ENCODE data around the gene IFT81. TPM values are rescaled to one million over a fixed set of nuclear protein-coding genes. Genes with fewer than 3 reads are reported as not detected.

IFT81 gene
- polyA plus RNA-seq, 1 of the 3 experiments (the other 2 are of a cell fraction) = 7.9 TPM

GRCh38 chr12:110217996-110218674 is 94.0 kb downstream of the IFT81 start:
- POLR2A ChIA-PET = no interaction called here
- H3K79me2 ChIP-seq (ENCODE audit: insufficient read depth) = no peaks in the 10 kb centered on the region
- no peak overlapping the region for H3K4me3 ChIP-seq (ENCODE audit: low read depth in 2 of 2, low read length in 1 of 2)
- no peaks in the 10 kb centered on the region for H3K9me2 ChIP-seq
- no peak overlapping the region for H3K27ac ChIP-seq (ENCODE audit: low read depth in 2 of 2, low read length in 1 of 2)
- no peak overlapping the region for H3K4me2 ChIP-seq
- DNase-seq = no peak
- CTCF ChIA-PET = no interaction called here
- peaks cover 4 to 30% of the 10 kb centered on the region in 2 experiments for H3K36me3 ChIP-seq (replicated peaks in 1 of 2; ENCODE audit: control insufficient read depth in 1 of 2, insufficient read depth in 2 of 2, low read length in 1 of 2)
- H3K9me3 ChIP-seq = peaks cover 5% of the 10 kb centered on the region; the same call in 1 of the 2 replicates
- no peaks in the 10 kb centered on the region for H4K20me1 ChIP-seq (ENCODE audit: insufficient read depth)
- H3K9ac ChIP-seq = no peak overlapping the region
- no peak overlapping the region for H2AFZ ChIP-seq (ENCODE audit: low read depth)
- no peaks in the 10 kb centered on the region for H3K27me3 ChIP-seq (ENCODE audit: insufficient read depth)
- 86% methylated on average over 7 of the region's 7 CpGs for WGBS (ENCODE audit: low lambda C conversion rate)
- no peak for TF ChIP-seq RAD21 (IDR thresholded peaks at IDR 0.05; ENCODE audit: low read length)
- no peak for TF ChIP-seq ZBTB33 (IDR thresholded peaks at IDR 0.05; ENCODE audit: borderline replicate concordance, low read depth)
- TF ChIP-seq JUND (IDR thresholded peaks at IDR 0.05) = no peak
- no peak for TF ChIP-seq SMC3 (IDR thresholded peaks at IDR 0.05; ENCODE audit: low read depth, low read length)
- no peak for TF ChIP-seq POLR2AphosphoS5 (IDR thresholded peaks at IDR 0.05; ENCODE audit: low read depth, low read length)
- TF ChIP-seq, protein P1, sequence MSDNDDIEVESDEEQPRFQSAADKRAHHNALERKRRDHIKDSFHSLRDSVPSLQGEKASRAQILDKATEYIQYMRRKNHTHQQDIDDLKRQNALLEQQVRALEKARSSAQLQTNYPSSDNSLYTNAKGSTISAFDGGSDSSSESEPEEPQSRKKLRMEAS (IDR thresholded peaks at IDR 0.05; ENCODE audit: low read depth) = no peak
- TF ChIP-seq RCOR1 (IDR thresholded peaks at IDR 0.05; ENCODE audit: low read length) = no peak
- TF ChIP-seq RFX5 (IDR thresholded peaks at IDR 0.05; ENCODE audit: low read length) = no peak
- no peak for TF ChIP-seq MXI1 (IDR thresholded peaks at IDR 0.05; ENCODE audit: low read depth, low read length)
- no peak for TF ChIP-seq EP300 (IDR thresholded peaks at IDR 0.05; ENCODE audit: borderline replicate concordance in 1 of 2, low read depth in 1 of 2, low read length in 1 of 2)
- TF ChIP-seq PBX3 (IDR thresholded peaks at IDR 0.05) = no peak
- no peak for TF ChIP-seq GABPA (IDR thresholded peaks at IDR 0.05; ENCODE audit: low read depth)
- TF ChIP-seq MEF2A (IDR thresholded peaks at IDR 0.05; ENCODE audit: borderline replicate concordance, low read depth) = no peak
- no peak for TF ChIP-seq TEAD4 (IDR thresholded peaks at IDR 0.05; ENCODE audit: borderline replicate concordance, insufficient read depth)
- TF ChIP-seq TAF1 (IDR thresholded peaks at IDR 0.05; ENCODE audit: borderline replicate concordance, low read depth, low read length) = no peak
- no peak for TF ChIP-seq RXRA (IDR thresholded peaks at IDR 0.05; ENCODE audit: borderline replicate concordance, low read depth)
- no peak for TF ChIP-seq NRF1 (IDR thresholded peaks at IDR 0.05; ENCODE audit: low read depth, low read length)
- TF ChIP-seq ELF1 (IDR thresholded peaks at IDR 0.05) = no peak
- TF ChIP-seq, protein P2, sequence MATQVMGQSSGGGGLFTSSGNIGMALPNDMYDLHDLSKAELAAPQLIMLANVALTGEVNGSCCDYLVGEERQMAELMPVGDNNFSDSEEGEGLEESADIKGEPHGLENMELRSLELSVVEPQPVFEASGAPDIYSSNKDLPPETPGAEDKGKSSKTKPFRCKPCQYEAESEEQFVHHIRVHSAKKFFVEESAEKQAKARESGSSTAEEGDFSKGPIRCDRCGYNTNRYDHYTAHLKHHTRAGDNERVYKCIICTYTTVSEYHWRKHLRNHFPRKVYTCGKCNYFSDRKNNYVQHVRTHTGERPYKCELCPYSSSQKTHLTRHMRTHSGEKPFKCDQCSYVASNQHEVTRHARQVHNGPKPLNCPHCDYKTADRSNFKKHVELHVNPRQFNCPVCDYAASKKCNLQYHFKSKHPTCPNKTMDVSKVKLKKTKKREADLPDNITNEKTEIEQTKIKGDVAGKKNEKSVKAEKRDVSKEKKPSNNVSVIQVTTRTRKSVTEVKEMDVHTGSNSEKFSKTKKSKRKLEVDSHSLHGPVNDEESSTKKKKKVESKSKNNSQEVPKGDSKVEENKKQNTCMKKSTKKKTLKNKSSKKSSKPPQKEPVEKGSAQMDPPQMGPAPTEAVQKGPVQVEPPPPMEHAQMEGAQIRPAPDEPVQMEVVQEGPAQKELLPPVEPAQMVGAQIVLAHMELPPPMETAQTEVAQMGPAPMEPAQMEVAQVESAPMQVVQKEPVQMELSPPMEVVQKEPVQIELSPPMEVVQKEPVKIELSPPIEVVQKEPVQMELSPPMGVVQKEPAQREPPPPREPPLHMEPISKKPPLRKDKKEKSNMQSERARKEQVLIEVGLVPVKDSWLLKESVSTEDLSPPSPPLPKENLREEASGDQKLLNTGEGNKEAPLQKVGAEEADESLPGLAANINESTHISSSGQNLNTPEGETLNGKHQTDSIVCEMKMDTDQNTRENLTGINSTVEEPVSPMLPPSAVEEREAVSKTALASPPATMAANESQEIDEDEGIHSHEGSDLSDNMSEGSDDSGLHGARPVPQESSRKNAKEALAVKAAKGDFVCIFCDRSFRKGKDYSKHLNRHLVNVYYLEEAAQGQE (IDR thresholded peaks at IDR 0.05; ENCODE audit: low read depth, low read length) = no peak
- peaks cover 11% of the 10 kb centered on the region for H3F3A ChIP-seq (replicated peaks; ENCODE audit: insufficient read depth)
- H3K4me1 ChIP-seq (ENCODE audit: control insufficient read depth in 1 of 2, insufficient read depth in 2 of 2, low read depth in 1 of 2, low read length in 1 of 2) = peaks cover 0 to 7% of the 10 kb centered on the region in 2 experiments; a peak in 1 of 4 replicates
